Testis (tissue), 2 donors: ENCODE results near the gene PTPRT.

Source experiments
- CTCF ChIP-seq, 3 experiments: fragments of 450-650 bp in 2 of 3; fragments of 200-600 bp in 1 of 3; sonication (generic) in 1 of 3; IDR thresholded peaks; one replicate each; pipeline ENCODE4 v1.5.1; 2016 to 2019; ENCODE audit warnings: antibody characterized with exemption in 3 of 3, mild to moderate bottlenecking in 2 of 3, moderate library complexity in 1 of 3
- POLR2A ChIP-seq: fragments of 450-650 bp; IDR thresholded peaks from one replicate; pipeline ENCODE4 v1.6.1; 2017; ENCODE audit warnings: antibody characterized with exemption, mild to moderate bottlenecking, moderate library complexity

- TF ChIP-seq CTCF (IDR thresholded peaks at IDR 0.05) (no peak), POLR2A (no peak)
These were observed 930.3 kb downstream of the PTPRT start for GRCh38 chr20:42259389-42259788.
